ENCODE measurements around the gene RPEL1.
"Not testable (repeated sequence)": the region's sequence is repeated elsewhere in the genome, so short reads cannot be mapped to it uniquely, and the experiment has no call there.

RPEL1 gene

DNA sequence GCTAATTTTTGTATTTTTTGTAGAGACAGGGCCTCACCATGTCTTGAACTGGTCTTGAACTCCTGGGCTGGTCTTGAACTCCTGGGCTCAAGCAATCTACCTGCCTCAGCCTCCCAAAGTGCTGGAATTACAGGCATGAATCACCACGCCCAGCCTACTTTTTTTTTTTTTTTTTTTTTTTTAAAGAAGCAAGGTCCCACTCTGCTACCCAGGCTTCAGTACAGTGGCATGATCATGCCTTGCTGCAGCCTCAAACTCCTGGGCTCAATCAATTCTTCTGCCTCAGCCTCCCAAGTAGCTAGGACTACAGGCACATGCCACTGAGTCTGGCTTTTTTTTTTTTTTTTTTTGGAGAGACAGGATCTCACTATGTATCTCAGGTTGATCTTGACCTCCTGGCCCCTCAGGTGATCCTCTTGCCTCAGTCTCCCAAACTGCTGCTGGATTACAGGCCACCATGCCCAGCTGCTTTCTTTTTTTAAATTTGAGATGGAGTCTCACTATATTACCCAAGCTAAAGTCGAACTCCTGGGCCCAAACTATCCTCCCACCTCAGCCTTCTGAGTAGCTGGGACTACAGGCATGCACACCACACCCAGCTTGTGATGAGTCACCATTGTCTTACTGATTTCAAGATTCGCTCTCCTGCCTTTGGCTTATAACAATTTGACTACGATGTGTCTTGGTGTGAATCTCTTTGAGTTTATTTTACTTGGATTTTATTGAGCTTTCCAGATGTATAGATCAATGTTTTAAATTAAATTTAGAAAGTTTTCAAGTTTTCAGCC is 9.0 kb downstream of the RPEL1 start:
- H3K4me3 ChIP-seq (ENCODE audit: low read length), result no peak overlapping the region
- TF ChIP-seq ZNF274 (IDR thresholded peaks at IDR 0.05; ENCODE audit: low read depth, low read length), result no peak

DNA sequence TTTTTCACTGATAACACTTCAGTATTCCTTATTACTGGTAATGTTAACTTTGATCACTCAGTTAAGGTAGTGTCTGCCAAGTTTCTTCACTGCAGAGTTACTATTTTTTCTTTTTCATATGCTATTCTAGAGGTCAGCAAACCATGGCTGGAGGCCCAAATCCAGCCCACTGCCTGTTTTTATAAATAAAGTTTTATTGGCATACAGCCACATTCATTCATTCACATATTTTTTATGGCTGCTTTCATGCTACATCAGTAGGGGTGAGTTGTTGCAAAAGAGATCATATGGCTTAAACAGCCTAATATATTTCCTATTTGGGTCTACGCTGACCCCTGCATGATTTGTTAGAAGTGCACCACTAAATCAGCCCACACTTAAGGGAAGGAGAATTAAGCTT is 10.9 kb downstream of the RPEL1 start:
- no peak for TF ChIP-seq ZNF274 (IDR thresholded peaks at IDR 0.05; ENCODE audit: low read depth, low read length)
- no peak overlapping the region for H3K4me3 ChIP-seq (ENCODE audit: low read length)

DNA sequence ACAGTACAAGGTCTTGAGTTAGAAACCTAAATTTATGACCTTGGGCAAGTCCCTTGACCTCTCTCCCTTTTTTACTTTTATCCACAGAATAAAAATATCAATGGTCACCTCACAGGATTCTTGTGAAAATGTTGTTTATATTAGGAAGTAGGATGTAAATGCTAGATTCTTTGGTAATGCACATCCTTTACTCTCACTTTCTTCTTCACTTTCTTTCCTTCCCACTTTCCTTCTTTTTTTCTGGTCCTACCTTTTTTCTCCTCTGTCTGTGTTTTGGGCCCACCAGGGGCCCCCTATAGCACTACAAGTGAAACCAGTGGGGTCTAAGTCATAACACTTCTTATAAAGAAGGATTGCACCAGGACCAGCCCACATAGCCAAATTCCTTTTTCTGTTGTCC is 12.1 kb downstream of the RPEL1 start:
- TF ChIP-seq ZNF274 (IDR thresholded peaks at IDR 0.05; ENCODE audit: low read depth, low read length), result no peak
- no peak overlapping the region for H3K4me3 ChIP-seq (ENCODE audit: low read length)

DNA sequence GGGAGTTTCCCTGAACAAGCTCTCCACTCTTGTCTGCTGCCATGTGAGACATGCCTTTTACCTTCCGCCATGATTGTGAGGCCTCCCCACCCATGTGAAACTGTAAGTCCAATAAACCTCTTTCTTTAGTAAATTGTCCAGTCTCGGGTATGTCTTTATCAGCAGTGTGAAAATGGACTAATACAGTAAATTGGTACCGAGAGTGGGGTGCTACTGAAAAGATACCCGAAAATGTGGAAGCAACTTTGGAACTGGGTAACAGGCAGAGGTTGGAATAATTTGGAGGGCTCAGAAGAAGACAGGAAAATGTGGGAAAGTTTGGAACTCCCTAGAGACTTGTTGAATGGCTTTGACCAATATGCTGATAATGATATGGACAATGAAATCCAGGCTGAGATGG is 13.2 kb downstream of the RPEL1 start:
- not testable (repeated sequence) for H3K4me3 ChIP-seq (ENCODE audit: low read length)

DNA sequence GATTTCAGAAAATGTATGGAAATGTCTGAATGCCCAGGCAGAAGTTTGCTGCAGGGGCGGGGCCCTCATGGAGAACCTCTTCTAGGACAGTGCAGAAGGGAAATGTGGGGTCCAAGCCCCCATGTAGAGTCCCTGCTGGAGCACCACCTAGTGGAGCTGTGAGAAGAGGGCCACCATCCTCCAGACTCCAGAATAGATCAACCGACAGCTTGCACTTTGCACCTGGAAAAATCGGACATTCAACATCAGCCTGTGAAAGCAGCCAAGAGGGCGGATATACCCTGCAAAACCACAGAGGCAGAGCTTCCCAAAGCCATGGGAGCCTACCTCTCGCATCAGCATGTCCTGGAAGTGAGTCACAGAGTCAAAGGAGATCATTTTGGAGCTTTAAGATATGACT is 14.3 kb downstream of the RPEL1 start:
- no peak for TF ChIP-seq ZNF274 (IDR thresholded peaks at IDR 0.05; ENCODE audit: low read depth, low read length)
- H3K4me3 ChIP-seq (ENCODE audit: low read length), result no peak overlapping the region

DNA sequence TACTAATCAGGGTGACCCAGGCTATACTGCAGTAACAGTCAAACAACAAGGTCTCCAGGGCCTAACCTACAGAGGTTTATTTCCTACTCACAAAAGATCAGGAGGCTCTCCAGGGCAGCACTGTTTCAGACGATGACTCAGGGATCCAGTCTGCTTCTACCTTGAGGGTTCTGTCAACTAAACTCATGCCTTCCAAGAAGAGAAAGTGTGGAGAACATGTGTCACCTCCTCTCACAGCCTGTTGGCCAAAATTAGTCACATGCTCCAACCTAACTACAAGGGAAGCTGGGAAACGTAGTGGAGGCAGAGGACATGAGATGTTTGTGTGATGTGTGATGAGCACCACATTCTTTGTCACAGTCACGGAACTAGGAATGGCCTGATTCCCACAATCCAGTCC is 16.5 kb downstream of the RPEL1 start:
- H3K4me3 ChIP-seq (ENCODE audit: low read length), result no peak overlapping the region
- TF ChIP-seq ZNF274 (IDR thresholded peaks at IDR 0.05; ENCODE audit: low read depth, low read length), result no peak

DNA sequence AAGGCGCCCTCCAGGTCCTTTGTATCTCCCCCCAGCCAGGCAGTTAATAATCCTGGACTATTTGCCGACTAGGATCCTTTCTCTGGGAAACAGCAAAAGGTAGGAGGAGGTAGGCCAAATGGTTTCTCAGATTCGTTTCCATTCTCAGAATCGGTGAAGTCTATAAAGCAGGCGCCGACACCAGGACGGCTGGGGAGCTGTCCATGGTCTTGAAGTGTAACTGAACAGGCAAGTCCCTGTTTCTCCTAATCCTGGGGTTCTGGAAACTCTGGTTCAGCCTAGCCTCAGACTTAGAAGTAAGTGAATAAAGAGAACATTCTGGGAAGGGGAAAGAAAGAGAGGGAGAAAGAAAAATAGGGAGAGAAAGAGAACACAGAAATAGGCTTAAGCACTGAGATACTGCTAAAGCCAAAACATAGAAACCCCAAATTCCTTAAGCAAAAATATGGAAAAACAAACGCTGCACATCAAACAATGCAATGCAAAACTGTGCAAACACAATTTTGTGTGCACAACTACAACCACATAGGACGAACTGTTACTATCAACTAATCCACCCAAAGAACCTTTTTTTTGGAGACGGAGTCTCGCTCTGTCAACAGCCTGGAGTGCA is 20.1 kb downstream of the RPEL1 start:
- H3K4me3 ChIP-seq (ENCODE audit: low read length), result no peak overlapping the region
- no peak for TF ChIP-seq ZNF274 (IDR thresholded peaks at IDR 0.05; ENCODE audit: low read depth, low read length)

DNA sequence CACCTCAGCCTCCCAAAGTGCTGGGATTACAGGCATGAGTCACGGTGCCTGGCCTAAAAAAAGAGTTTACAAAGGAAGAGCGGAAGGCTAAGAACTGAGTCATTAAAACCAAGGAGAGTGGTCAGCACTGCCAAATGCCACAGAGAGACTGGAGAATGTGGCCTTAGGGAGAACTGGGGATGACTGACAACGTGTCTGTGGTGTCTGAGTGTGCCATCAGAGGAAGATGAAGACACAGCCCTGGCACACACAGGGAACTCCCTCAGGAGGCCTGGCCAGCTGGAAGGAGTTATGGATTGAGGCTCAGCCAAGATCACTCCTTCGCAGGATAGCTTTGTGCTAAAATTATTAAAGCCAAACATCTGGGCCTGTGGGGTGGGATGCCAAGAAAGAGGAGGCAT is 27.4 kb downstream of the RPEL1 start:
- no peak overlapping the region for H3K4me3 ChIP-seq (ENCODE audit: low read length)
- no peak for TF ChIP-seq ZNF274 (IDR thresholded peaks at IDR 0.05; ENCODE audit: low read depth, low read length)

DNA sequence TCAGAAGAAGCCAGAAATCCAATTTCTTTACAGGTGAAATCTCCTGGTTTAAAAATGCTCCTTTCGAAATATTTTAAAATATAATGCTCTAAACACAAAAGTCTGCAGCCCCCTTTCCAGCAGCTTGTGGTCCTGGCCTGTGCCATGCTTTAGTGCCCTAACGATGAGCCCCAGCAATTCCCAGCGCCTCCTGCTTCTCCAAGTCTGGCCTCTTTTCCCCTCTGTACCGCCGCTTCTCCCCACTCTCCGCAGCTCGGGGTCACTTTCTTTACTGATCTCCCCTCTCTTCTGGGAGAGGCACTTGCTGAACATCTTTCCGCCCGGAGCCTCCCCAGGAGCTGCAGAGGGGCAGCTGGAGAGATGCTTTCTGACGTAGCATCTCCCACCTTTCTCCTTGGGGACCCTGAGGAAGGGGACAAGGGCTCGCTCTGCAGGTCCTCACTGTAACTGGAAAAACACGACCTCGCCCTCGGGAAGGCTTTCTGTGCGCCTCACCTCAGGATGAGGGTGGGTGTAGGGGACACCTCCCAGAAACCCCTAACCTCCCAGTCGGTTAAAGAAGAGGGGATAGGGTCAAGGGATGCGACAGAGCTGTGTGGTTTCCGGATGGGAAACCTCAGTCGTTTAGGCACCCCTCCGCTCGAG is 30.7 kb downstream of the RPEL1 start:
- TF ChIP-seq ZNF274 (IDR thresholded peaks at IDR 0.05; ENCODE audit: low read depth, low read length), result no peak
- no peak overlapping the region for H3K4me3 ChIP-seq (ENCODE audit: low read length)

DNA sequence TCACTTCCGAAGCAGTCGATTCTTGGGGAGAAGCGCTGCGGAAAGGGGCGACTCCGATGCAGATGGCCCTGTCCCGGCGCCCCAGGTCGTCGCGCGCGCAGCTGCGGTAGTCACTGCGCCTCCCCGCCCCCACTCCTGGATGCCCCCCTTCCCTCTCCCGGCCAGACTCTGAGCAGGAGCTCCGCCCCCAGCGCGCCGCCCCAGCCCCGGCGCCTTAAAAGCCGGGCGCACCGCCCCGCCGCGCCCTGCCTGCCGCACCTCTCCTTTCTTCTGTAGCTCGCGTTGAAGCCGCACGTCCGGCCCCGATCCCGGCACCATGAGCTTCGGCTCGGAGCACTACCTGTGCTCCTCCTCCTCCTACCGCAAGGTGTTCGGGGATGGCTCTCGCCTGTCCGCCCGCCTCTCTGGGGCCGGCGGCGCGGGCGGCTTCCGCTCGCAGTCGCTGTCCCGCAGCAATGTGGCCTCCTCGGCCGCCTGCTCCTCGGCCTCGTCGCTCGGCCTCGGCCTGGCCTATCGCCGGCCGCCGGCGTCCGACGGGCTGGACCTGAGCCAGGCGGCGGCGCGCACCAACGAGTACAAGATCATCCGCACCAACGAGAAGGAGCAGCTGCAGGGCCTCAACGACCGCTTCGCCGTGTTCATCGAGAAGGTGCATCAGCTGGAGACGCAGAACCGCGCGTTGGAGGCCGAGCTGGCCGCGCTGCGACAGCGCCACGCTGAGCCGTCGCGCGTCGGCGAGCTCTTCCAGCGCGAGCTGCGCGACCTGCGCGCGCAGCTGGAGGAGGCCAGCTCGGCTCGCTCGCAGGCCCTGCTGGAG is 31.4 kb downstream of the RPEL1 start, which contains the start of gene INA:
Gene INA (plus strand): TSS at position 243 of the 817 bp plus-strand sequence. CDS start 74 bp downstream, at position 317.
- TF ChIP-seq ZNF274 (IDR thresholded peaks at IDR 0.05; ENCODE audit: low read depth, low read length), result no peak
- peak within 1 kb of the TSS; percentile 19; the same call in 1 of the 2 replicates for H3K4me3 ChIP-seq (ENCODE audit: low read length)

DNA sequence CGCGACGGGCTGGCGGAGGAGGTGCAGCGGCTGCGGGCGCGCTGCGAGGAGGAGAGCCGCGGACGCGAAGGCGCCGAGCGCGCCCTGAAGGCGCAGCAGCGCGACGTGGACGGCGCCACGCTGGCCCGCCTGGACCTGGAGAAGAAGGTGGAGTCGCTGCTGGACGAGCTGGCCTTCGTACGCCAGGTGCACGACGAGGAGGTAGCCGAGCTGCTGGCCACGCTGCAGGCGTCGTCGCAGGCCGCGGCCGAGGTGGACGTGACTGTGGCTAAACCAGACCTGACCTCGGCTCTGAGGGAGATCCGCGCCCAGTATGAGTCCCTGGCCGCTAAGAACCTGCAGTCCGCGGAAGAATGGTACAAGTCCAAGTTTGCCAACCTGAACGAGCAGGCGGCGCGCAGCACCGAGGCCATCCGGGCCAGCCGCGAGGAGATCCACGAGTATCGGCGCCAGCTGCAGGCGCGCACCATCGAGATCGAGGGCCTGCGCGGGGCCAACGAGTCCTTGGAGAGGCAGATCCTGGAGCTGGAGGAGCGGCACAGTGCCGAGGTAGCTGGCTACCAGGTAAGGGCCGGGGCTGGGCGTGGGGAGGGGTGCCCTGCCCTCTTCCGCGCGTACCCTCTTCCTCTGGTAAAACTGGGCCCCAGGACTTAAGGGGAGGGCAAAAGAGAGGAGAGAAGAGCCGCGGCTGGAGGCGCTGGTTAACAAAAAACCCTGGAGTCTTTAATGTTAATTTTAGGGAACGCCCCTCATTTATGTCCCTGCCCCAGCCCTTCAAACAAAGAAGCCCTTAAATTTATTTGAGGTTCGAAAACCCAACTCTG is 32.2 kb downstream of the RPEL1 start:
- peak overlapping the region; percentile 19; the same call in 1 of the 2 replicates for H3K4me3 ChIP-seq (ENCODE audit: low read length)
- TF ChIP-seq ZNF274 (IDR thresholded peaks at IDR 0.05; ENCODE audit: low read depth, low read length), result no peak

DNA sequence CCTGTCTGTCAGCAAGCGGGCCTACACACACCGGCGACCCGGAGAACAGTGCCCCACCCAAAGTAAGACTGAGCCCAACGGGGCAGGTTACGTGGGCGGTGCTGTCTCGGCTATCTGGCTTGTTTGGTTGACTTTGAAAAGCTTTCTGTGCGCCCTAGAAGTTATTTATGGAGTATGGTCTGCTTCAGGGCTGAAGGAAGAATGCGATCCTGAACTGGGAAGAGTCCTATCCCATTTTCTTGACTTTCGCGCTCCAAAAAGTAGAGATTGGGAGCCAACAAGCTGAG is 32.8 kb downstream of the RPEL1 start:
- H3K4me3 ChIP-seq (ENCODE audit: low read length), result no peak overlapping the region
- TF ChIP-seq ZNF274 (IDR thresholded peaks at IDR 0.05; ENCODE audit: low read depth, low read length), result no peak

DNA sequence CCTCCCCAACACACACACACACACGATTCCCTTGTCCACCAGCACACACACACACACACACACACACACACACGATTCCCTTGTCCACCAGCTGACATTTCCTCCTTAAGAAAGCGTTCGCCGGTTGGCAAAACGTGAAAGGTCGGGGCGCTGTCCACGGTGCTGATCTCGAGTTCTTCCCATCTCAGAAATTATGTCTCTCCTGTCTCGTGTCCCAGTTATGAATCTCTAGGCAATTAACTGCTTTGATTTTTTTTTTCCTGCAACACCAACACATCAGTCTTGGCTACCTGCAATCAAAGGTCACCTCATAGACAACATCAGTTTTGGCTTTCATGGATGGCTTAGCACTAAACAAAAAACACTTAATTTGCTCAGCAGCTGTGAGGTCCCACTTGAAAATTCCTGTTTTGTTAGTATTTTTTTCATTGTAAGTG is 33.2 kb downstream of the RPEL1 start:
- H3K4me3 ChIP-seq (ENCODE audit: low read length), result no peak overlapping the region
- TF ChIP-seq ZNF274 (IDR thresholded peaks at IDR 0.05; ENCODE audit: low read depth, low read length), result no peak

DNA sequence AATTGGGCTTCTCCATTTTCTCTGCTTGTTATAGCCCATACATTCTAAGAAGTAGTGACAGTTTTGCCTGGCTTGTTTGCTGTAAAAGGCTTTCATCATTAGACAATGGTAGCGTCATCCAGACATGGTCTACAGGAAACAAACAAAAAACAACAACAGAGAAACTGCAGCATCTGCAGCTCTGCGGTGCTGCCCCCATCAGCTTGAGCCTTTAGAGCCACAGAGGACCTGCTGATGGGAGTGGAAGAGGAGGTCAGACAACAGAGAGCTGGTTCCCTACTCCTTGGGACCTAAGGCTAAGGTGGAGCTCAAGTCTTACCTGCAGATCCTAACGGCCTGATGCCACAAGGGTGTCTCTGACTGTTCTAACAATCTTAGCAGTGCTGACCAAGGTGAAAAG is 34.3 kb downstream of the RPEL1 start:
- H3K4me3 ChIP-seq (ENCODE audit: low read length), result no peak overlapping the region

More for the DNA sequence above, 34.3 kb downstream of the RPEL1 start:
- no peak for TF ChIP-seq ZNF274 (IDR thresholded peaks at IDR 0.05; ENCODE audit: low read depth, low read length)

All from GM08714 (cell line).